Thyroid gland (tissue), 4 donors: ENCODE data around the gene SVOPL.

Experiments
- CTCF ChIP-seq, 6 experiments: fragments of 200-600 bp in 3 of 6; fragments of 450-650 bp in 3 of 6; sonication (generic) in 3 of 6; IDR thresholded peaks; one replicate each; pipeline ENCODE4 v1.5.1; 2016 to 2019; ENCODE audit warnings: antibody characterized with exemption in 6 of 6, mild to moderate bottlenecking in 2 of 6, inconsistent platforms in 1 of 6, moderate library complexity in 1 of 6
- POLR2A ChIP-seq, 2 donors: fragments of 450-650 bp; IDR thresholded peaks; one replicate each; pipeline ENCODE4 v1.6.1; 2017; ENCODE audit warnings: antibody characterized with exemption in 2 of 2, mild to moderate bottlenecking in 2 of 2, moderate library complexity in 1 of 2

GRCh38 chr7:138699661-138700060, 1.5 kb downstream of the SVOPL start:
- TF ChIP-seq POLR2A (IDR thresholded peaks at IDR 0.05): no peak
- TF ChIP-seq CTCF (IDR thresholded peaks at IDR 0.05): no peak
